H1 (cell line): ENCODE data around the gene MOG. TPM values are rescaled to one million over a fixed set of nuclear protein-coding genes. Genes with fewer than 3 reads are reported as not detected.

Experiments
- CTCF ChIA-PET: fragments of 300-600 bp; sonication (Branson Sonifier 250); formaldehyde crosslinking; loops from one replicate; lab custom pipeline; 2021; ENCODE audit not compliant: partially characterized antibody; lab: Charles Lee
- POLR2A ChIA-PET: fragments of 300-600 bp; sonication (Branson Sonifier 250); formaldehyde crosslinking; loops from one replicate; lab custom pipeline; 2021; ENCODE audit warnings: inconsistent platforms; ENCODE audit not compliant: partially characterized antibody; lab: Charles Lee
- DNase-seq, 2 experiments: peaks; one replicate each; pipeline versions ENCODE4 v3.0.0 to v3.0.0-alpha.2; 2010 to 2022; ENCODE audit warnings: low spot score in 2 of 2, low read depth in 1 of 2, mixed read lengths in 1 of 2
- FAIRE-seq: peaks from 2 replicates; lab custom pipeline; 2011; peaks lifted over from hg19 to GRCh38; lab: Jason Lieb, UNC
- H2AFZ ChIP-seq: 2 replicates; pipeline ENCODE4 v1.8.1; 2012; ENCODE audit warnings: low read length, inconsistent platforms
- H2AK5ac ChIP-seq: 2 replicates; pipeline ENCODE4 v1.6.1; 2013; ENCODE audit warnings: low read depth, low read length
- H2BK120ac ChIP-seq: replicated peaks from 2 replicates; pipeline ENCODE3; 2013; ENCODE audit warnings: low read depth, low read length, inconsistent platforms
- H2BK12ac ChIP-seq: 2 replicates; pipeline ENCODE4 v1.6.1; 2013; ENCODE audit warnings: low read depth, low read length
- H2BK15ac ChIP-seq: 2 replicates; pipeline ENCODE4 v1.6.1; 2013; ENCODE audit warnings: low read length
- H2BK20ac ChIP-seq: 2 replicates; pipeline ENCODE4 v1.6.1; 2013; ENCODE audit warnings: low read length
- H2BK5ac ChIP-seq: 2 replicates; pipeline ENCODE4 v1.6.1; 2013; ENCODE audit warnings: low read depth, low read length
- H3K14ac ChIP-seq: 2 replicates; pipeline ENCODE4 v1.6.1; 2013; ENCODE audit warnings: inconsistent platforms; ENCODE audit not compliant: insufficient read length
- H3K18ac ChIP-seq: 2 replicates; pipeline ENCODE4 v1.6.1; 2013; ENCODE audit warnings: low read length; ENCODE audit errors: extremely low read depth
- H3K23ac ChIP-seq: 2 replicates; pipeline ENCODE4 v1.6.1; 2013; ENCODE audit warnings: inconsistent platforms; ENCODE audit not compliant: insufficient read length
- H3K23me2 ChIP-seq: 2 replicates; pipeline ENCODE4 v1.6.1; 2013; ENCODE audit warnings: low read depth, low read length
- H3K27ac ChIP-seq: 2 replicates; pipeline ENCODE4 v1.6.1; 2011; ENCODE audit warnings: low read depth, low read length, inconsistent platforms
- H3K27me3 ChIP-seq, 4 experiments: replicated peaks in 1 of 4; 1 replicate in 1 of 4; 2 replicates in 3 of 4; pipeline versions ENCODE4 v1.6.1 to v1.8.1; 2011 to 2013; ENCODE audit warnings: low read length in 3 of 4, mild to moderate bottlenecking in 3 of 4, inconsistent platforms in 2 of 4, mixed read lengths in 2 of 4, moderate library complexity in 1 of 4; ENCODE audit not compliant: control insufficient read depth in 3 of 4, insufficient read depth in 3 of 4; ENCODE audit errors: extremely low read depth in 1 of 4
- H3K36me3 ChIP-seq, 4 experiments: 2 replicates each; pipeline versions ENCODE4 v1.6.1 to v1.8.1; 2011 to 2013; ENCODE audit warnings: mild to moderate bottlenecking in 4 of 4, low read length in 3 of 4, moderate library complexity in 2 of 4, control low read depth in 1 of 4, inconsistent platforms in 1 of 4; ENCODE audit not compliant: insufficient read depth in 4 of 4, control insufficient read depth in 2 of 4
- H3K4ac ChIP-seq: replicated peaks from 2 replicates; pipeline ENCODE3; 2013; ENCODE audit warnings: low read length, low read depth, mixed read lengths, inconsistent platforms; ENCODE audit not compliant: insufficient read length
- H3K4me1 ChIP-seq, 4 experiments: replicated peaks in 1 of 4; 1 replicate in 1 of 4; 2 replicates in 3 of 4; pipeline versions ENCODE4 v1.6.1 to v1.8.1; 2011 to 2013; ENCODE audit warnings: low read length in 3 of 4, inconsistent platforms in 2 of 4, mixed read lengths in 1 of 4; ENCODE audit not compliant: insufficient read depth in 4 of 4, control insufficient read depth in 3 of 4
- H3K4me2 ChIP-seq, 2 experiments: 2 replicates each; pipeline versions ENCODE4 v1.6.1 to v1.8.1; 2011 to 2013; ENCODE audit warnings: low read depth in 2 of 2, low read length in 2 of 2, control low read depth in 1 of 2, inconsistent platforms in 1 of 2, mild to moderate bottlenecking in 1 of 2; ENCODE audit not compliant: insufficient read depth in 1 of 2
- H3K4me3 ChIP-seq, 4 experiments: fragments of 200-600, 300-600 bp in 1 of 4; sonication (generic), shearing (Covaris generic), sonication (Bioruptor Twin) in 1 of 4; 2 replicates each; pipeline versions ENCODE4 v1.5.1 to v1.8.1; 2011 to 2016; ENCODE audit warnings: low read length in 4 of 4, low read depth in 3 of 4, control low read depth in 2 of 4, inconsistent platforms in 2 of 4, mild to moderate bottlenecking in 2 of 4, mixed read lengths in 1 of 4, moderate library complexity in 1 of 4; ENCODE audit not compliant: insufficient read depth in 2 of 4; ENCODE audit errors: extremely low read depth in 1 of 4
- H3K56ac ChIP-seq: replicated peaks from 2 replicates; pipeline ENCODE3; 2013; ENCODE audit warnings: low read depth, mild to moderate bottlenecking, mixed read lengths, low read length, inconsistent platforms; ENCODE audit not compliant: insufficient read length
- H3K79me1 ChIP-seq: 2 replicates; pipeline ENCODE4 v1.6.1; 2013; ENCODE audit warnings: low read depth, low read length, control low read depth
- H3K79me2 ChIP-seq, 2 experiments: 2 replicates each; pipeline versions ENCODE4 v1.6.1 to v1.8.1; 2012 to 2013; ENCODE audit warnings: low read length in 2 of 2, mild to moderate bottlenecking in 2 of 2, inconsistent platforms in 1 of 2; ENCODE audit not compliant: insufficient read depth in 2 of 2, control insufficient read depth in 1 of 2
- H3K9ac ChIP-seq, 4 experiments: replicated peaks in 1 of 4; 1 replicate in 1 of 4; 2 replicates in 3 of 4; pipeline versions ENCODE4 v1.6.1 to v1.8.1; 2011 to 2013; ENCODE audit warnings: low read depth in 3 of 4, low read length in 3 of 4, control low read depth in 2 of 4, mild to moderate bottlenecking in 2 of 4, moderate library complexity in 2 of 4, inconsistent platforms in 1 of 4; ENCODE audit errors: extremely low read depth in 1 of 4
- H3K9me3 ChIP-seq, 2 experiments: 2 replicates each; pipeline versions ENCODE4 v1.6.1 to v1.8.1; 2012 to 2013; ENCODE audit warnings: mild to moderate bottlenecking in 2 of 2, moderate library complexity in 2 of 2, control low read depth in 1 of 2, inconsistent platforms in 1 of 2, low read depth in 1 of 2, low read length in 1 of 2, mixed read lengths in 1 of 2; ENCODE audit not compliant: insufficient read depth in 2 of 2
- H4K20me1 ChIP-seq, 2 experiments: replicated peaks in 1 of 2; 2 replicates each; pipeline versions ENCODE3 to v1.8.1; 2011 to 2013; ENCODE audit warnings: inconsistent platforms in 2 of 2, low read length in 2 of 2, mild to moderate bottlenecking in 1 of 2; ENCODE audit not compliant: insufficient read depth in 2 of 2, control insufficient read depth in 1 of 2
- H4K5ac ChIP-seq: 2 replicates; pipeline ENCODE4 v1.6.1; 2013; ENCODE audit warnings: low read length, low read depth, mixed read lengths, inconsistent platforms; ENCODE audit not compliant: insufficient read length
- H4K8ac ChIP-seq: 2 replicates; pipeline ENCODE4 v1.8.0; 2013; ENCODE audit warnings: mild to moderate bottlenecking, moderate library complexity, low read length, inconsistent platforms; ENCODE audit not compliant: insufficient read depth; ENCODE audit errors: extremely low read depth
- H4K91ac ChIP-seq: replicated peaks from 2 replicates; pipeline ENCODE3; 2013; ENCODE audit warnings: low read length, mixed read lengths, inconsistent platforms; ENCODE audit not compliant: insufficient read length
- BRCA1 ChIP-seq: IDR thresholded peaks from 2 replicates; pipeline ENCODE4 v1.6.1; 2012; ENCODE audit warnings: low read depth, low read length, improper control_type of control experiment
- CBX5 ChIP-seq: fragments of 300-800, 300-1000 bp; sonication (generic); IDR thresholded peaks from 2 replicates; pipeline ENCODE4 v1.7.1; 2016; ENCODE audit warnings: antibody characterized with exemption, low read length, low read depth
- CREB1 ChIP-seq: IDR thresholded peaks from 2 replicates; pipeline ENCODE4 v1.6.1; 2012; ENCODE audit warnings: inconsistent platforms
- FOSL1 ChIP-seq: IDR thresholded peaks from 2 replicates; pipeline ENCODE4 v1.6.1; 2011; ENCODE audit warnings: mild to moderate bottlenecking, low read depth, low read length, moderate library complexity; ENCODE audit not compliant: insufficient read depth
- KDM1A ChIP-seq: fragments of 200-600, 300-600 bp; sonication (generic); IDR thresholded peaks from 2 replicates; pipeline ENCODE4 v1.7.1; 2016; ENCODE audit warnings: mild to moderate bottlenecking, low read length, borderline replicate concordance
- KDM4A ChIP-seq: IDR thresholded peaks from one replicate; pipeline ENCODE4 v1.7.1; 2012; ENCODE audit warnings: low read depth, mild to moderate bottlenecking, moderate library complexity, low read length, inconsistent platforms; ENCODE audit not compliant: severe bottlenecking
- POLR2A ChIP-seq, 2 experiments: IDR thresholded peaks; 1 replicate in 1 of 2; 2 replicates in 1 of 2; pipeline ENCODE4 v1.6.1; 2011; ENCODE audit warnings: low read depth in 2 of 2, low read length in 2 of 2, mild to moderate bottlenecking in 2 of 2; ENCODE audit errors: control extremely low read depth in 1 of 2
- POU5F1 ChIP-seq: IDR thresholded peaks from 2 replicates; pipeline ENCODE4 v1.6.1; 2011; ENCODE audit warnings: low read depth, mild to moderate bottlenecking, low read length, moderate library complexity
- RNF2 ChIP-seq: fragments of 200-900, 300-1000 bp; sonication (generic); IDR thresholded peaks from 2 replicates; pipeline ENCODE4 v1.7.1; 2016; ENCODE audit warnings: borderline replicate concordance, low read depth, mild to moderate bottlenecking, antibody characterized with exemption, low read length; ENCODE audit not compliant: poor library complexity, severe bottlenecking; ENCODE audit errors: missing control alignments
- SP4 ChIP-seq: IDR thresholded peaks from 2 replicates; pipeline ENCODE4 v1.6.1; 2012; ENCODE audit warnings: low read length, inconsistent platforms
- SRF ChIP-seq: IDR thresholded peaks from 2 replicates; pipeline ENCODE4 v1.6.1; 2011; ENCODE audit warnings: mild to moderate bottlenecking, low read depth, low read length, moderate library complexity
- TBP ChIP-seq: IDR thresholded peaks from 2 replicates; pipeline ENCODE4 v1.6.1; 2011; ENCODE audit warnings: low read depth, low read length, improper control_type of control experiment
- WGBS, 2 experiments: shearing (Covaris generic) in 1 of 2; methylation state at CpG; one replicate each; pipeline versions ENCODE4 v1.1.6 to v1.1.7; 2013 to 2015; ENCODE audit warnings: low lambda C conversion rate in 2 of 2, mixed read lengths in 2 of 2, inconsistent platforms in 1 of 2, low coverage in 1 of 2, missing lambda C conversion rate in 1 of 2; ENCODE audit not compliant: insufficient replicate concordance in 2 of 2, insufficient coverage in 1 of 2, insufficient read length in 1 of 2; ENCODE audit errors: extremely low coverage in 1 of 2, missing lambda C conversion rate in 1 of 2; 5-methylcytosine and 5-hydroxymethylcytosine counted together
- polyA plus RNA-seq, 7 experiments: library from polyadenylated mRNA; depleted of rRNA in 3 of 7; stranded (reverse) in 5 of 7; unstranded in 2 of 7; fragments of >200 nt in 5 of 7; fragments of 200-250 nt in 2 of 7; gene quantifications; 1 replicate in 5 of 7; 2 replicates in 1 of 7; 4 replicates in 1 of 7; pipeline versions ENCODE4 v1.2.1 to v1.2.3, GENCODE V29; 2011 to 2013; ENCODE audit warnings: missing spikeins in 2 of 7, mixed read lengths in 2 of 7
- total RNA-seq: library from RNA; stranded (reverse); fragmentation: NEBNext Ultra II Directional; extraction: Animal tissue kit (Norgen Biotek cat#: 25700); gene quantifications from 2 replicates; pipeline ENCODE4 v1.2.1, GENCODE V29; 2021
- TF ChIP-seq, protein P1 (sequence below): IDR thresholded peaks from 2 replicates; pipeline ENCODE4 v1.6.1; 2011; ENCODE audit warnings: low read depth, mild to moderate bottlenecking, low read length; ENCODE audit not compliant: insufficient read depth

The MOG gene
- total and polyA plus RNA-seq, 2 of the 8 experiments (the other 6 are each of a cell fraction or from before 2014, with no cell fraction given) = 0.17 to 0.86 TPM

GRCh38 chr6:29641430-29642148 is 15.3 kb upstream of the MOG start:
- Histone ChIP-seq H3K79me2 (no peaks in the 10 kb centered on the region), H2BK20ac (no peak overlapping the region), H3K79me1 (no peaks in the 10 kb centered on the region), H3K23ac (no peak overlapping the region), H4K5ac (no peak overlapping the region), H4K8ac (no peak overlapping the region), H2BK15ac (no peak overlapping the region), H3K4ac (no peak overlapping the region), H2AK5ac (no peak overlapping the region), H3K4me2 (no peak overlapping the region), H3K9ac (no peak overlapping the region), H2BK5ac (peak overlapping the region; percentile 61; the same call in 1 of the 2 replicates), H4K20me1 (no peaks in the 10 kb centered on the region), H3K18ac (no peak overlapping the region), H3K14ac (no peak overlapping the region), H3K4me1 (no peaks in the 10 kb centered on the region; a peak in 2 of 7 replicates), H3K27ac (no peak overlapping the region), H2BK120ac (no peak overlapping the region), H3K9me3 (no peaks in the 10 kb centered on the region), H3K4me3 (no peak overlapping the region), H3K56ac (no peak overlapping the region), H2AFZ (no peak overlapping the region), H4K91ac (no peak overlapping the region), H3K23me2 (no peaks in the 10 kb centered on the region; the same call in 1 of the 2 replicates), H3K27me3 (no peaks in the 10 kb centered on the region), H2BK12ac (no peak overlapping the region), H3K36me3 (no peaks in the 10 kb centered on the region)
- WGBS, 2 experiments = 79% methylated on average over 3 of the region's 3 CpGs; no CpG with 5 or more reads in 1 of the 2 experiments
- DNase-seq = no peak
- POLR2A ChIA-PET = interaction anchor here (0.6 to 3.3 kb wide), 6 partner anchors 8 to 565 kb away, joined by 3 to 13 read pairs (median 5); partner anchors contain the start of gene GABBR1
- CTCF ChIA-PET = interaction anchor here (0.5 to 33.1 kb wide), 7 partner anchors 8 to 141 kb away, joined by 3 to 658 read pairs (median 5); partner anchors contain the start of gene MOG
- FAIRE-seq = no peak
- TF ChIP-seq RNF2 (no peak), CBX5 (no peak), POLR2A (IDR thresholded peaks at IDR 0.05; ENCODE audit: control extremely low read depth in 1 of 2, low read depth in 2 of 2, low read length in 2 of 2) (no peak), KDM4A (no peak), SRF (no peak), FOSL1 (no peak), TBP (no peak), SP4 (no peak), BRCA1 (no peak), KDM1A (no peak), CREB1 (no peak), POU5F1 (no peak)
- TF ChIP-seq, protein P1, sequence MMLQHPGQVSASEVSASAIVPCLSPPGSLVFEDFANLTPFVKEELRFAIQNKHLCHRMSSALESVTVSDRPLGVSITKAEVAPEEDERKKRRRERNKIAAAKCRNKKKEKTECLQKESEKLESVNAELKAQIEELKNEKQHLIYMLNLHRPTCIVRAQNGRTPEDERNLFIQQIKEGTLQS = no peak
